Raji (cell line): ENCODE measurements around the gene PPP1R1A.

ENCODE experiments used
- POLR2A ChIP-seq: IDR thresholded peaks from 2 replicates; pipeline ENCODE4 v1.6.1; 2011; ENCODE audit warnings: low read depth, low read length, control low read depth; ENCODE audit not compliant: insufficient read depth

The PPP1R1A gene

GRCh38 chr12:54608156-54608555 lies 19.7 kb upstream of the PPP1R1A start:
- no peak for TF ChIP-seq POLR2A

GRCh38 chr12:54606556-54606955 lies 18.1 kb upstream of the PPP1R1A start:
- no peak for TF ChIP-seq POLR2A

- no peak for TF ChIP-seq POLR2A
Observed at GRCh38 chr12:54605138-54605970, 16.9 kb upstream of the PPP1R1A start.

- TF ChIP-seq POLR2A, result no peak
Observed at GRCh38 chr12:54604436-54604835, 16.0 kb upstream of the PPP1R1A start.

GRCh38 chr12:54603872-54604271 lies 15.4 kb upstream of the PPP1R1A start:
- no peak for TF ChIP-seq POLR2A

- TF ChIP-seq POLR2A, result no peak
Observed at GRCh38 chr12:54603173-54603814, 14.8 kb upstream of the PPP1R1A start.

- TF ChIP-seq POLR2A, result no peak
Observed at GRCh38 chr12:54602661-54603060, 14.2 kb upstream of the PPP1R1A start.

GRCh38 chr12:54601841-54602240 lies 13.4 kb upstream of the PPP1R1A start:
- no peak for TF ChIP-seq POLR2A

- no peak for TF ChIP-seq POLR2A
Observed at GRCh38 chr12:54598970-54599369, 10.5 kb upstream of the PPP1R1A start.

- no peak for TF ChIP-seq POLR2A
Observed at GRCh38 chr12:54596526-54596946, 8.1 kb upstream of the PPP1R1A start.

GRCh38 chr12:54595471-54595870 lies 7.0 kb upstream of the PPP1R1A start:
- TF ChIP-seq POLR2A, result no peak

- TF ChIP-seq POLR2A, result no peak
Observed at GRCh38 chr12:54593725-54594124, 5.3 kb upstream of the PPP1R1A start.

GRCh38 chr12:54593135-54593534 lies 4.7 kb upstream of the PPP1R1A start:
- TF ChIP-seq POLR2A, result no peak

GRCh38 chr12:54592316-54592715 lies 3.9 kb upstream of the PPP1R1A start:
- TF ChIP-seq POLR2A, result no peak

GRCh38 chr12:54590978-54591591 lies 2.6 kb upstream of the PPP1R1A start:
- no peak for TF ChIP-seq POLR2A

GRCh38 chr12:54589964-54590363 lies 1.5 kb upstream of the PPP1R1A start:
- no peak for TF ChIP-seq POLR2A
